ENCODE data around the gene ACTG1.
A peak's percentile ranks its signal among the peaks of the same experiment; 100 is the strongest.

The ACTG1 gene

GRCh38 chr17:81517339-81518112, 4.9 kb upstream of the ACTG1 start:
- no peak for DNase-seq (ENCODE audit: low read depth)

- DNase-seq (ENCODE audit: low read depth) = no peak
These were observed 4.4 kb upstream of the ACTG1 start for GRCh38 chr17:81517009-81517338.

- DNase-seq (ENCODE audit: low read depth) = no peak
These were observed 3.8 kb upstream of the ACTG1 start for GRCh38 chr17:81516439-81516838.

- DNase-seq (ENCODE audit: low read depth) = no peak
These were observed 3.0 kb upstream of the ACTG1 start for GRCh38 chr17:81515530-81516041.

DNA sequence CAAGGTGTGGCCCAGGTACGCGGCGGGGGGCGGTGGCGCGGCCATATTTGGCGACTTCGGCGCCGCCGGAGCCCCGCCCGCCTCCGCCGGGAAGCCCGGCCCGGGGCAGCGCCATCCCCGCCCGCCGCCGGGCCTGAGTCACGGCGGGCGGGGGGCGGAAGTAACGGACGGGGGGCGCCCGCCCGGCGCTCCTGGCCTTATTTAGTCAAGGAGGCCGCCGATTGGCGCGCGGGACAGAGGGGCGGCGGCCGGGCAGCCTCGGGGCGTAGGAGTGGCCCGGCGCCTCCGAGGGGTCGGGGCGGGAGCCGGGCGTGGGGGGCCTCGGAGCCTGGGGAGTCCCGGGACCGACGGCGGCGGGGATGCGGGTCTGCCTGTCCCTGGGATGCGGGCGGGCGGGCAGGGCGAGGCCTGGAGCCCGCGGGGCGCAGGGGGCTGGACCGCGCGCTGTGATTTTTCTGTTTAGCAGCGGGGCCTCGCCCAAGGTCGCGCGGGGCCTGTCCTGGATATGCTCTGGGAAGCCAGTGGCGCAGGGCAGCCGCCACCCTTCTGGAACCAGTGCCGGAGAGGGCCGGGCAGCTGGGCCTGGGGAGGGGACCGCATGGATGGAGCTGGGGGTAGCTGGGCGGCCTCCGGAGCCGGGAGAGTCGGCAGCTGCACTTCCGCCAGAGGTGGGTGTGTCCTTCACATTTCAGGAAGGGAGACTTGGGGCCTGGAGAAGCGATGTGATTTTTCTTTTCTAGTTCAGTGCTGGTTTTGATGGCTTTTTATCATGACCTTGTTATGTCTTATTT, 2.3 kb upstream of the ACTG1 start:
- DNase-seq (ENCODE audit: low read depth) = peak; percentile 66

GRCh38 chr17:81514489-81514738, 1.8 kb upstream of the ACTG1 start:
- no peak for DNase-seq (ENCODE audit: low read depth)

DNA sequence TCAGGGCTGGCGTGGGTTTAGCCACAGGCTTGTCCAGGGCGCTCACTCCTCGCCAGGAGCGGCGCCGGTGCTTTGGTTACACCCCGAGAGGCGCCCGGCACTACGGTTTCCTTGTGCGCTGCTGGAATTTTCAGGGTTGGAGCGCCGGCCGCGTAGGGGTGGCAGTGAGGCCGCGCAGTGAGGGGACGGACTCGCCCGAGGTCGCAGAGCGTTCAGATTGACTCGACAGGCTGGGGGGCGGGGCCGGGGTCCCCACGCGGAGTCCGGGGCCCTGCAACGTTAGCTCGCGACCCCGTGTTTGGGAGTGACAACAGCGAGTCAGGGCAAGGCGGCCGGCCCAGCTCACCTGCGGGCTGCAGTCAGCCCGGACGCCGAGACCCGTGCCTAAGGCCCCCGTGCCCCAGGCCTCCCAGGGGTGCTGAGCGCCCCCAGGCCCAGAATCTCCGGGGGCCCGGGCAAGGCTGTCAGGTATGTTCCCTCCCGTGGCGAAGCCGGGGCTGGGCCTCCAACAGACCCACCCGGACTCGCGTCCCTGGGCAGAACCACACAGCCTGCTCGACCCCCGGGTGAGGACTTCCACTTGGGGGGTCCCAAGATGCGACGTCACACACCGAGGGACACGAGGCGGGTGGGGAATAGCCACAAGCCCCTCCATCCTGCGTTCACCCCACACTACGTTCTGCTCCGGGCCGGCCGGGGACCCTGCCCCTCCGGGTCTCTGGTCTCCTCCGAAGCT, 1.3 kb upstream of the ACTG1 start:
- no peak for DNase-seq (ENCODE audit: low read depth)

GRCh38 chr17:81513372-81513752, 763 bp upstream of the ACTG1 start:
- peak; percentile 48 for DNase-seq (ENCODE audit: low read depth)

- no peak for DNase-seq (ENCODE audit: low read depth)
These were observed 616 bp downstream of the ACTG1 start for GRCh38 chr17:81511804-81512561.

- no peak for DNase-seq (ENCODE audit: low read depth)
These were observed 1.1 kb downstream of the ACTG1 start for GRCh38 chr17:81511554-81511803.

GRCh38 chr17:81510785-81511553, 1.6 kb downstream of the ACTG1 start:
- DNase-seq (ENCODE audit: low read depth) = no peak

GRCh38 chr17:81509972-81510784, 2.4 kb downstream of the ACTG1 start:
- no peak for DNase-seq (ENCODE audit: low read depth)

DNA sequence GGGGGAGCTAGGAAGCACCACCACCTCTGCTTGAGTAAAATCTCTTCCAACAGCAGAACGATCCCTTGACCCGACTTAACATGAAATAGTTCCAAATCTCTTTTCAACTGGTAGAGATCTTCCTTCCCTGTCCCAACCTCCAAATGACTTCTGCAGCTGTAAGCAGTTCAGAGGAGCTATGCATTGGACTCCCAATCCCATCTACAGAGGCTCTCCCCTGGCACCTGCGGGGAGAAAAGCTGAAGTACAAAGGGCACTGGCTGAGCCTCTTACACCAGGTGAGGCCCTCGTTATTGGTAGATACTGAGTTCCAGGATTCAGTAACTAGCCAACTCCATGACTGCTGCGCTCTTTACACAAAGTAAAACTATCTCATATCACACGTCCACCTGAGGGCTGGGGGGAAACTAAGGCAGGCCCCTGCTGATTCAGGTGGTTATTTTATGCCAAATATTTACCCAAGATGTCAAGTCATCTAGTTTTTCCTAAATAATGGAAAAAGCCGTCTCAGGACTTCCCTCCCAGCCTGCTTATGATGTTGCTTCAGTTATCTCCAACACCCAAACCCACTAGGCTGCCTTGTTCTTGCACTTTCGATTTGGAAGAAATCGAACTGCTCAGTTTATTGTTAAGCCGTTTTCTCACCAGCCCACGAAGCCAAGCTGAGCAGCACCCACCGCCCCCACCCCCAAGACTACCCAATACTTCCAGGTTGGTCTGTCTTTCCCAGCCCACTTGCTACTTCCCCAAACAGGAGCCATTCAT, 3.2 kb downstream of the ACTG1 start:
- DNase-seq (ENCODE audit: low read depth) = no peak

GRCh38 chr17:81508639-81509206, 3.9 kb downstream of the ACTG1 start:
- DNase-seq (ENCODE audit: low read depth) = no peak

DNA sequence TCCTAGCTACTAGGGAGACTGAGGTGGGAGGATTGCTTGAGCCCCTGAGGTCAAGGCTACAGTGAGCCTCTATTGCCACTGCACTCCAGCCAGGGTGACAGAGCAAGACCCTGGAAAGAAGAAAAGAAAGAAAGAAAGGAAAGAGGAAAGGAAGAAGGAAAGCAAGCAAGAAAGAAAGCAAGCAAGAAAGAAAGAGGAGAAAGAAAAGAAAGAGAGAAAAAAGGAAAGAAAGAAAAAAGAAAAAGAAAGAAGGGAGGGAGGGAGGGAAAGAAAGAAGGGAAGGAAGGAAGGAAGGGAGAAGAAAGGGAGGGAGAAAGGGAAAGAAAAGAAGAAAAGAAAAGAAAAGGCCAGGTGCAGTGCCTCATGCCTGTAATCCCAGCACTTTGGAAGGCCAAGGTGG, 9.0 kb downstream of the ACTG1 start:
- DNase-seq (ENCODE audit: low read depth) = no peak

DNA sequence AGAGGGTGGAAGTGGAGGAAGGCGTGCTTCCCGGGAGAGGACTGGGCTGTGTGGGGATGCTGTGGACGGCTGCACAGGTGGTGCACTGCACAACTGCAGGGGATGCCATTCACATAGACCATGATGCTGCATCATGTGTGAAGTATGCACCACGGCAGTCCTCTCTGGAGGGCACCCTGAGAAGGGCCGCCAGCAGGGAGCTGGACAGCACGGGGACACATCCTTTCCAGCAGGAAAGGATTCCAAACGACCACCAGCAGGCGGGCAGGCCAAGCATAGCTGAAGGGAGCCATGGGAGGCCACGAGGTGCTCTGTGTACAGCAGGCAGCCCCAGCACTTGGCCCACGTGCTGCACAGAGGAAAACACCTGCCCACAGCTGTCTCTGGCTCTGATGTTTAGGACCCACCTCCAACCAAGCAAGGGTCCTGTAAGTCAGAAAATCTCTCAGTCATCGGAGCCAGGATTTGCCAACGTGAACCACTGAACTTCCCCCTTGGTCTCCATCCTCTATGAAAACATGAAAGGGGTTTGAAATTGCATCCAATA, 10.1 kb downstream of the ACTG1 start:
- no peak for DNase-seq (ENCODE audit: low read depth)

- DNase-seq (ENCODE audit: low read depth) = no peak
These were observed 12.6 kb downstream of the ACTG1 start for GRCh38 chr17:81500047-81500446.

DNA sequence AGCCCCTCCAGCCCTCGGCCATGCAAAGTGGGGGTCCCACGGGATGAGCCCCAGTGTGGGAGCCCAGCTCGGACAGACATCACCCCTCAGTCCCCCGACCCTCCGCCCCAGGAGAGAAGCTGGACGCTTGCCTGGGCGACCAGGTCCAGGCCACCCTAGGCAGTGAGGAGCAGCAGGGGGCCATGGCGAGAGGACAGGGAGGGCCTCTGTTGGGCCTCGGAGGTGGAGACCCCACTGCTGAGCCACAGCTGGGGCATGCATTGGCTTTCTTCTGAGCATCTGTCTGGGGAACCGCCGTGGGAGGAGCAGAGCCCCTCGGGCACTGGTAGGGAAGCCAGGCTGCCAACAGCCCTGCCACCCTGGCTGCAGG, 13.0 kb downstream of the ACTG1 start:
- DNase-seq (ENCODE audit: low read depth) = no peak

GRCh38 chr17:81498953-81499600, 13.5 kb downstream of the ACTG1 start:
- DNase-seq (ENCODE audit: low read depth) = no peak

Data from T-helper 22 cell (primary cell).